Measurements from ENCODE around the gene TULP1. TPM values are rescaled to one million over a fixed set of nuclear protein-coding genes. Genes with fewer than 3 reads are reported as not detected.
"Not testable (repeated sequence)": the region's sequence is repeated elsewhere in the genome, so short reads cannot be mapped to it uniquely, and the experiment has no call there.

The TULP1 gene
- total RNA-seq, 1 experiment from 2014 or later: not detected

GRCh38 chr6:35521235-35521634 lies 8.5 kb upstream of the TULP1 start:
- no peak for DNase-seq (ENCODE audit: low read depth)

GRCh38 chr6:35519313-35520015 lies 6.8 kb upstream of the TULP1 start:
- DNase-seq (ENCODE audit: low read depth): no peak

GRCh38 chr6:35518566-35519312 lies 6.0 kb upstream of the TULP1 start:
- no peak for DNase-seq (ENCODE audit: low read depth)

- not testable (repeated sequence) for DNase-seq (ENCODE audit: low read depth)
These were observed 5.3 kb upstream of the TULP1 start for GRCh38 chr6:35517978-35518377.

GRCh38 chr6:35516712-35517111 lies 4.0 kb upstream of the TULP1 start:
- DNase-seq (ENCODE audit: low read depth): no peak

- not testable (repeated sequence) for DNase-seq (ENCODE audit: low read depth)
These were observed 3.2 kb upstream of the TULP1 start for GRCh38 chr6:35515939-35516338.

GRCh38 chr6:35514587-35514986 lies 1.9 kb upstream of the TULP1 start:
- no peak for DNase-seq (ENCODE audit: low read depth)

GRCh38 chr6:35512006-35512405 lies 690 bp downstream of the TULP1 start:
- no peak for DNase-seq (ENCODE audit: low read depth)

- no peak for DNase-seq (ENCODE audit: low read depth)
These were observed 1.1 kb downstream of the TULP1 start for GRCh38 chr6:35511562-35511941.

- DNase-seq (ENCODE audit: low read depth): no peak
These were observed 1.7 kb downstream of the TULP1 start for GRCh38 chr6:35510916-35511561.

- no peak for DNase-seq (ENCODE audit: low read depth)
These were observed 4.2 kb downstream of the TULP1 start for GRCh38 chr6:35508542-35508941.

- no peak for DNase-seq (ENCODE audit: low read depth)
These were observed 4.7 kb downstream of the TULP1 start for GRCh38 chr6:35508027-35508426.

- DNase-seq (ENCODE audit: low read depth): no peak
These were observed 5.5 kb downstream of the TULP1 start for GRCh38 chr6:35507221-35507620.

- no peak for DNase-seq (ENCODE audit: low read depth)
These were observed 6.2 kb downstream of the TULP1 start for GRCh38 chr6:35506536-35506935.

- DNase-seq (ENCODE audit: low read depth): no peak
These were observed 6.7 kb downstream of the TULP1 start for GRCh38 chr6:35505999-35506412.

GRCh38 chr6:35503534-35503933 lies 9.2 kb downstream of the TULP1 start:
- DNase-seq (ENCODE audit: low read depth): no peak

- DNase-seq (ENCODE audit: low read depth): no peak
These were observed 10.9 kb downstream of the TULP1 start for GRCh38 chr6:35501784-35502183.

GRCh38 chr6:35500782-35501181 lies 11.9 kb downstream of the TULP1 start:
- peak; percentile 78 for DNase-seq (ENCODE audit: low read depth)

GRCh38 chr6:35499372-35499771 lies 13.3 kb downstream of the TULP1 start:
- DNase-seq (ENCODE audit: low read depth): no peak

- DNase-seq (ENCODE audit: low read depth): no peak
These were observed 14.2 kb downstream of the TULP1 start for GRCh38 chr6:35498422-35499067.

- peak; percentile 77 for DNase-seq (ENCODE audit: low read depth)
These were observed 14.9 kb downstream of the TULP1 start for GRCh38 chr6:35497571-35498421.

All from M059J (cell line).